Renal pelvis (tissue), 4 donors: Measurements from ENCODE around the gene PTPRQ. TPM values are rescaled to one million over a fixed set of nuclear protein-coding genes. Genes with fewer than 3 reads are reported as not detected.
"Not testable (repeated sequence)": the region's sequence is repeated elsewhere in the genome, so short reads cannot be mapped to it uniquely, and the experiment has no call there.

Source experiments
- DNase-seq: peaks from one replicate; pipeline ENCODE4 v3.0.0-alpha.2; 2013
- polyA plus RNA-seq, 3 donors: library from polyadenylated mRNA; unstranded; fragments of 120-200 nt; gene quantifications; one replicate each; pipeline ENCODE4 v1.2.1, GENCODE V29; 2013; ENCODE audit not compliant: insufficient read length in 3 of 3

The PTPRQ gene
- polyA plus RNA-seq, 3 donors: 17.3 to 36.6 (median 26.1) TPM

- DNase-seq: no peak
Measured at GRCh38 chr12:80641936-80642335, 197.9 kb downstream of the PTPRQ start.

GRCh38 chr12:80643961-80644360 is 199.9 kb downstream of the PTPRQ start:
- DNase-seq: no peak

- no peak for DNase-seq
Measured at GRCh38 chr12:80648881-80649280, 204.8 kb downstream of the PTPRQ start.

GRCh38 chr12:80655751-80656150 is 211.7 kb downstream of the PTPRQ start:
- no peak for DNase-seq

- DNase-seq: no peak
Measured at GRCh38 chr12:80659512-80660063, 215.6 kb downstream of the PTPRQ start.

GRCh38 chr12:80662586-80662985 is 218.6 kb downstream of the PTPRQ start:
- DNase-seq: no peak

GRCh38 chr12:80670214-80670613 is 226.2 kb downstream of the PTPRQ start:
- DNase-seq: no peak

GRCh38 chr12:80676042-80676636 is 232.1 kb downstream of the PTPRQ start:
- not testable (repeated sequence) for DNase-seq

GRCh38 chr12:80676856-80677255 is 232.8 kb downstream of the PTPRQ start:
- no peak for DNase-seq

- no peak for DNase-seq
Measured at GRCh38 chr12:80677994-80678393, 234.0 kb downstream of the PTPRQ start.

GRCh38 chr12:80679346-80680131 is 235.5 kb downstream of the PTPRQ start:
- no peak for DNase-seq

GRCh38 chr12:80681287-80681686 is 237.3 kb downstream of the PTPRQ start:
- DNase-seq: no peak

GRCh38 chr12:80681786-80682185 is 237.8 kb downstream of the PTPRQ start:
- DNase-seq: no peak

GRCh38 chr12:80684077-80684495 is 240.1 kb downstream of the PTPRQ start:
- DNase-seq: no peak

- DNase-seq: no peak
Measured at GRCh38 chr12:80690090-80690489, 246.1 kb downstream of the PTPRQ start.

- DNase-seq: no peak
Measured at GRCh38 chr12:80690513-80690912, 246.5 kb downstream of the PTPRQ start.

- DNase-seq: no peak
Measured at GRCh38 chr12:80692114-80692513, 248.1 kb downstream of the PTPRQ start.

- DNase-seq: no peak
Measured at GRCh38 chr12:80697270-80697887, 253.3 kb downstream of the PTPRQ start.

- DNase-seq: no peak
Measured at GRCh38 chr12:80698256-80698655, 254.2 kb downstream of the PTPRQ start.

- DNase-seq: no peak
Measured at GRCh38 chr12:80698847-80699542, 255.0 kb downstream of the PTPRQ start.

- no peak for DNase-seq
Measured at GRCh38 chr12:80700327-80700726, 256.3 kb downstream of the PTPRQ start.

GRCh38 chr12:80701388-80701787 is 257.4 kb downstream of the PTPRQ start:
- no peak for DNase-seq
